DLD1 (cell line): Measurements from ENCODE around the gene MYLK4.

Source experiments
- in situ Hi-C: cut with HindIII; loops from 2 replicates; pipeline ENCODE4 v1.10.0; 2017; ENCODE audit warnings: low sequenced_read_pairs

Gene MYLK4

DNA sequence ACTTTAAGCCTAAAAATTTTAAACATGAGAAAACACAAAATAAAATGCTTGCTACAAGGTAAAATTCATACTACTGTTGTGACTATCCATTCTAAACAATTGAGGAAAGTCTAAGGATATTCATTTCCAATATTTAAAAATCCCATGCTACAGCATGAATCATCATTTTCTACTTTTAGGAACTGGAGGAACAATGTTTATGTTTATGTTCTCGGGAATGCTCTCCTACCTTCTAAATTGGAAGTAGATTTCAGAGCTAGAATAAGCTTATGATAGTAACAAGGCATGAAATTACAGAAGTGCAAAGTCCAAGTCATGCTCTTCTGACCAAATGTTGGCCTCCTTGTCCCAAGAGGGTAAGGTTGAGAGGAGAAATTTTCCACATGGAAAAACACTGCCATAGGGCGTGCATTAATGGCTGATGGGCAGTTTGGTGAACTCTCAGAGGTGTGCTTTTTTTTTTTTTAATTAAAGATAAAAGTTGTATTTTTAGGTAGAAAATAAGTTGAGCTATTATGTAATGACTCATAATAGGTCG, 6.0 kb upstream of the MYLK4 start:
- in situ Hi-C loops = no loop called here

DNA sequence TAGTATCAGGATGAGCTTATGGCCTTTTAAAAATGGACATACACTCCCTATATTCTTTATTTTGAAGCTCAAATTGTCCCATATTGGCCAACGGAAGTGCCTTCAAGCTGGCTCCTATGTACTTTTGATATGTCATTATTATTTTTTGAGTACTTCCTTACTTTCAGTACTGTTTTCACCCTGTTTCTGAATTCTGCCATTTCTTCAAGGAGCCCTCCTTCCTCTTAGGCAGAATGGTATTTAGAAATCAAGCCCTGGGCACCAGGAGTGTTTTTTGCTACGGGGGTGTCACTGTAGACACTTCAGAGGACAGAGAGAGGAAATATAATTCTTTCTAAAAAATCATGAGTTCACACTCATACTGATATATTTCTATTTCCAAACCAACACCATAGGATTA, 5.5 kb upstream of the MYLK4 start:
- in situ Hi-C loops = no loop called here

DNA sequence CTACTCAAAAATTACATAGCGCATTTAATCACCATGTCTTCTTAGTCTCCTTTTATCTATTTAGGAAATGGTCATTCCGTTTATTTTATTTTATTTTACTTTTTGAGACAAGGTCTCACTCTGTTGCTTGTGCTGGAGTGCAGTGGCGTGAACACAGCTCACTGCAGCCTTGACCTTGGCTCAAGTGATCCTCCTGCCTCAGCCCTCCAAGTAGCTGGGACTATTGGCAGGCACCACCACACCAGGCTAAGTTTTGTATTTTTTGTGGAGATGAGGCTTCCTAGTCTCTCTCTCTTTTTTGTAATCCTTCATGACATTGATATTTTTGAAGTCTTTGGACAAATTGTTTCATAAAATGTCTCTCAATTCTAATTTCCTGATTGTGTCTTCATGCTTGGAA, 4.7 kb upstream of the MYLK4 start:
- in situ Hi-C loops = no loop called here

DNA sequence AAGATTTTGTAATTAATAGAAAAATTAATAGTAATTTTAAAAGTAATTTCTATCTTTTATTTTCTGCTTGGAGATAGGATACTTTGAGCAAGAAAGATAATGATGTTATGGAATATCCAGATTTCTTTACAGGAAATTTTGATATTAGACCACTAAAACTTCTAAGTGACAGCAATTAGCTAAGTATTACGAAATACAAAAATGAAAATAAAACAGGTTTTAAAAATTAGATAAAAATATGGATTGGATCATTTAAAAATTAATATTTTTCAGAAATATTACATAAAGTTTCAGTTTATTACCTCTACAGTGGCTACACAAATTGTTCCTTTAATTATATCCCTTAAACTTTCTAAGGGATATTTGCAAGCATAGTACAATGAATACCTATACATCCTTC, 4.2 kb upstream of the MYLK4 start:
- in situ Hi-C loops = no loop called here

DNA sequence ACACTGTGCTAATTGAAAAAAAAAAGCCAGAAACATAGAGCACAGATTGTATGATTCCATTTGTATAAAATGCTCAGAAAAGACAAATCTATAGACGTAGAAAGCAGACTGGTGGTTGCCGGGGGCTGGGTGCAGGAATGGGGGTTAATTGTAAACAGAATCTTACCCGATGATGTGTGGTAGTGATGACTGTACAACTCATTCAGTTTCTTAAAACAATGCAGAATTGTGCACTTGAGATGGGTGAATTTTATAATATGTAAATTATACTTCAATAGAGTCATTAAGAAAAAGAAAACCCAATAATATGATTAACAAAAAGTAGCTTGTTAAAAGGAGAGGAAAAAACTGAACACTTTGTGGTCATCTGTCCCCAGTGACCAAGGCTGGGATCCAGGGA, 3.7 kb upstream of the MYLK4 start:
- in situ Hi-C loops = no loop called here

DNA sequence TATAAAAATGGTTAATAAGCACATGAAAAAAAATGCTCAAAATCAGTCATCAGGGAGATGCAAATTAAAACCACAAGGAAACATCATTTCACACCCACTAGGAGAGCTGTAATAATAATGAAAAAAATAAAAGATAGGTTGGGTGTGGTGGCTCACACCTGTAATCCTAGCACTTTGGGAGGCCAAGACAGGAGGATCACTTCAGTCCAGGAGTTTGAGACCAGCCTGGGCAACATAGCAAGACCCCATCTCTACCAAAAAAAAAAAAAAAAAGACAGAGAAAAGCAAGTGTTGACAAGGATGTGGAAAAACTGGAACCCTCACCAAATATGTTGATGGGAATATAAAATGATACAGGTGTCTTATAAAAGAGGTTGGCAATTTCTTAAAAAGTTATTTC, 3.0 kb upstream of the MYLK4 start:
- in situ Hi-C loops = no loop called here

DNA sequence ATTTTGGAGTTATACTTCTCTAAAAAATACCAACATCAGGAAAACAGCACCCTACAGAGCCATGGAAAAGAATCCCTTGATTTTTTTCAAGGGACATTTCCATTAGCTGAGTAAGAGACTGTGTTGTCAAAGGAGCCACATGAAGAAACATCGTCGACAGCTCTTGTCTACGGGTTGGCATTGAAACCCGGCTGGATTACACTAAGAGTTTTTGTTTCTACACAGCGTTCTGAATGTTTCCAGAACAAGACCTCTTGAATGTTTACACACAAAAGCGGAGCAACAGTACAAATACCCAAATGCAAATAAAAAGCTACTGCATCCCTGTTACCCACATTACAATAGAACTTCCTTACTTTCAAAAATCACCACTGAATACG, 2.4 kb upstream of the MYLK4 start:
- in situ Hi-C loops = no loop called here

DNA sequence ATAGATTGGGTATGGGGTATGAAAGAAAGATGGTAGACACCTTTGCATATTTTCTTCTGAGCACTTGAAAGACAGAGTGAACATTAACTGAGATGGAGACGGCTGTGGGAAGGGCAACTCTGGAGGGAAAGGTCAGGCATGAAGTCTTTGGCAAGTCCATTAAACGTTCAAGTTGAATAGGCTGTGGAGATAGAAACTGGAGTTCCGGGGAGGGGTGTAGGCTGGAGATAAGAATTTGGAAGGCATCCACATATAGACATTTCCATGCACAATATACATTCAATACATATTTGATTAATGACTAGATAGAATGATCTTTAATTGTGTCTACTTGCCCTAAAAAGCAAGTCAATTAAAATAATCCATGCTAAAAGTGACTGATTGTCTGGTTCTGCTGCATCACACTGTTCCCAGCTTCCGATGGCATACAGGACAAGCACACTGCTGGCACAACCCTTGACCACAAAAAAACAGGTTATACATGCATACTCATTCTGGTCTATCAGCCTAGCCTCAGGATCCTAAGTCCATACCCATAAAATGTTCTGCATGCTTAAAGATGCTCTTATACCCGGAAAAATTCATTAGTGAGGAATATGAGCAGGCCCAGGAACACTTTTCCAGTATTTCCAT, 1.9 kb upstream of the MYLK4 start:
- in situ Hi-C loops = no loop called here

DNA sequence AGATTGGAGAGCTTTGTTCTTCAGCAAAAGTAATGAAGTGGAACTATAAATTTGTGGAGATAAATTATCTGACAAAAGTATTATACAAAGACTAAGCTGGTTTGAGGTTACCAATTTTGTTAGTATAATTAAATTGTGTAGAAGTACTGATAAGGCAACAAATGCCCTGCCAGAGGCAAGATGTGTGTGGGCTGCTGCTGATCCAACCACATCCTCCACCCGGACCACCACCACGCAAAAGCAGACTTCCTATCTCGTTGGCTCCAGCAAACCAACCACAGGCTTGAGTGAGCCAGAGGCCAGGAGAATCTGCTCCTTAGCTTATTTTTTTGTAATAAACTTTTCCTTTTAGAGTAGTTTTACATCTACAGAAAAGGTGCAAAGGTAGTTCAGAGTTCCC, 1.1 kb upstream of the MYLK4 start:
- in situ Hi-C loops = no loop called here

DNA sequence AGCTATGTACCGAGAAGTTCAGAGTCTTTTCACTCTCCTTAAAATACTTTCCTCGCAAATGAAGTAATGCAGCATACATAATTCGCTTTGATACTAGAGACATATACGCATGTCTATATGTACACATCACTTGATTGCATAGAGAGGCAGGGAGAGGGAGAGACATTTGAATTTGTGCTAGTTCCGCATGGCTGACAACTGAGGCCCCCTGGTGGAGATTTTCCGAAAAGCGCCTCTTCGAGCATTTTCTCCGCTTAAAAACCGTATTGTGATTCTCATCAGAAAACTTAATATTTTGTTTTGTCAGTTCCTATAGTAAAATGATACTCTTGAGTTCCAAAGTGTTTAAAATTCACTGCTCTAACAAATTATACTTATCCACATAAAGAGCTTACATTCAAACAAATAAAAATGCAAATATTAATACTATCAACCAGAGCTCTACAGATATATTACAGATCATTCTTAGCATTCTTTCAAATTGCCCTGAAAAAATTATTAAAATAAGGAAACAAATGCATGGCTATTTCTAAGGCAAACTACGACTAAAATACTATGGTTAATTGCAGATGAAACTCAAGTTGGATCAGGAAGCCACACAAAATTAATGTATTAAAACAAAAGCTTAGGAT, 637 bp downstream of the MYLK4 start:
- in situ Hi-C loops = no loop called here

DNA sequence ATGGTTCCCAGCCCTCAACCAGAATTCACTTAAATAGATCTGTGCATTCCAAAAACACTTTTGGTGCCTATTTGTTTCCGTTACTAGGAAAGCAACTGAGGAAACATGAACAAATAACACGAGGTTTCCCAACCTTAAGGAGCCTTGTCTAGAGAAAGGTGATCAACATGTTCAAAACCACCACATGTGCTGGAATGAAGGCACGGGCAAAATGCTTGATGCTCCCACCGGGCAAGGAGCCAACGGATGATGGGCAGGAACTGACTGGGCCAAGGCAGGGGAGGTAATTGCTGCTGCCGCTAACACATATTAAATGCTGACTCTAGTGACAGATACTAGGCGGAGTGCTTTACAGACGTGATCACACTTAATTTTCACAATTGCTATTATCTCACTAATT, 2.5 kb downstream of the MYLK4 start:
- in situ Hi-C loops = no loop called here

DNA sequence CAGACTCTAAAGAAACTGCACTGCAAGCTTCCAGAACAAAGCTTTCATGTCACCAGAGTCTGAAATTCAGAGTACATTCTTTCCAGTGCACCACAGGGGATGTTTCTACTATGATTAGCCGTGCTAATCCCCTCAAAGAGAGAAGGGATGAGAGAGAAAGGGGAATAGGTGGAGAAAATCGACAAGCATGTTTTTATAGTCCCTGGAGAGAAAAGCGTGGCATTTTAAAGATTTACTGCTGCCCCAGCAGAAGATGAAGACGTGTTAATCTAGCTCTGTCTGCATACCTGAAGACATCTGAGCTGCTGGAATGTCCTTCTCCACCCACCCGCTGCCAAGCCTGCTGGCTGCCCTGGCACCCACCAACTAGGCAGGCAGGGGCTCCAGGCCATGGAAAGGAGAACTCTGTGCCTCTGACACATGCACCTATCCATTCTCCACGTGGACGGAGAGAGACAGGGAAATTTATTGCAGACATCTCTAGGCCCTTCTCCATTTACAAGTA, 4.1 kb downstream of the MYLK4 start:
- in situ Hi-C loops = no loop called here

DNA sequence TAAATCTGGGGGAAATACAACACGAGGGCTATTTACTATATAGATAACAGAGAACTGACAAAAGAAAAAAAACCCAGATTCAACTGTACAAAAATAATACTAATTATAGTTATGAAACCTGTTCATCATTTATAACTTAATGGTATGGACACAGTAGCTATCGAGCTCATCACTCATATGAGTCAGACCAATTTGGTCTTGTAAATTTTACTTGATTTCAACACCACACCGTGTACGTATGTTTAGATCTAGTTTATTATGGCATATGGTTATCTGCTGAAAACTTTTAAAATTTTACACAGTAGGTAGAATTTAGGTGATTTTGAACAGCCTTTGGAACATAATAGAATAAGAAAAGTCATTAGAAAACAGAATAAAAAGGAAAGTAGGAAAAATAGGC, 5.5 kb downstream of the MYLK4 start:
- in situ Hi-C loops = no loop called here

DNA sequence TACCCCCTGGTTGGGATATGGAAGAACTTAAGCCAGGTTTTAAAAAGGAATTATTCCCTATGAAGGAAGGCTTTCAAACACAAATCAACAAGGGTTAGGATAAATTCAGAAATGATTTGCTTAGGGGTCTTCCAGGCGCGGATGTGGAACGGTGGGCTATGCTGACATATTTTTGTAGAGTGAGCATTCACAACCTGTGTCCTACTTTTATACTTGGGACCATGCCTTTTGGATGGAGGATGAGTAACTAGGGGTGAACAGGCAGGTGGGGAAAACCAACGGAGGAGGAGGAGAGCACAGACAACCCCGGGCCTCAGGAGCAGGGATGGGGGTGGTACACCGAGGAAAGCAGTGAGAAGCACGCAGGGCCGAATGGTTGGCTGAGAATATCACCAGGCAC, 5.9 kb downstream of the MYLK4 start:
- in situ Hi-C loops = no loop called here

DNA sequence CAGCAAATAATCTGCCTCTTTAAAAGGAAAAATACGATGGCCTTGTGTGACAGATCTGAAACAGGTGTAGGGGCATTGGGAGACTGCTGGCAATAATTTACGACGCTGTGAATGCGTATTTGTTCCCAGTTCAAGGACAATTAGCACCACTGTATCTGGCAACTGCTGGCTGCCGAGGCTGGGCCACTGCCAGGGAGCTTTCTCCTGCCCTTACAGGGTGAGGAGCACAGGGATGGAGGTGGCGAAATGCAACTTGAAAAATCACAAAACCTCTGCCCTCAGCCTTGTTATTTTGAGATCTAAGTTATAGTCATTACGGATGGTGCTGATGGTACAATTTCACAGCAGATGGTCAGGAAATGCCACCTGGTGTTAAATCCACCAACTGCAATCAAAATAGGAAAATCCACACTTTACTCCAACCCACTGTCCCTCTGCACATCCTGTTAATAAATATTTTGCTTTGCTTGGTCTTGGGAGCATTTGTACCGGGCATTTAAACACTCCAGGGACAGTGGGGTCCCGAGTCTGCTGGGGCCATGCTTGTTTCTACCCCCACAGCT, 6.4 kb downstream of the MYLK4 start:
- in situ Hi-C loops = no loop called here

DNA sequence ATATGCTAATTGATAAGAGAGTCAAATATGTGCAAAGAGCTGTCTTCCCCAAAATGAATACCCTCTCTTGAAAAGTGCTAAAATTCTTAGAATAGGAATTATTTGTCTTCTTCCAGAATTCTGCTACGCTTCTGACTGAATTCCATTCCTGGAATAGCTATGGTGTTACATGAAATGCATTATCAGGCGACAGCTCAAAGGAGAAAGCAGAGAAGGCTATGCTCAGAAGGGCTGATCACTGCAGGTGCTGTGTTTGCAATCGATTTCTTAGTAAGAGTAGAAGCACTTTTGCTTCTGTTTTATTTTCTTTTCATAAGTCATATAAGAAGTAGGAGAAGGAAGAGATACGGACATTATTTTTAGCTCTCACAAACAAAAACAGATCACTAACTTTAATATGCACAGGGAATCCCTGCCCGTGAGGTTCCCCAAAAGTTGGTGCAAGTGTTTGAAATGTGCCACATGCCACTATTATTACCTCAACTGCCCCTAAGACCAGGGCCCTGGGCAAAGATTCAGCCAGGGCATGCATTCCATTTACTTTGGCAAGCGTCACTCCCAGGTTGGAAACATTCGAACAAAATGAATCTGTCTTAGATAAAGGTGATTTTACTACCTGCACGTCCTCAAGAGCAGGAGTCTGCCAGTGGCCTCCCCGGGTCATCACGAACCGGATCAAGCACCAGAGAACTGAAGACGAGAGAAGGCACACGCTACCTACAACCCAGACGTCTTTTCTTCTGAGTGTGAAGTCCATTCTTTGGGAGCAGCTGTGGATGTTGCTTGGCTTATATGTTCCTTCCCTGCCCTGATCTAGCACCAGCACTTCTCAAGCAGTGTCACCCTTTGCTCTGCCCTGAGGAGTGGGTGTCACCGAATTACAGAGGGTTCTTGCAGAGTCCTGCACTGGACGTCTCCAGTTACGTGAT, 7.2 kb downstream of the MYLK4 start:
- in situ Hi-C loops = no loop called here

DNA sequence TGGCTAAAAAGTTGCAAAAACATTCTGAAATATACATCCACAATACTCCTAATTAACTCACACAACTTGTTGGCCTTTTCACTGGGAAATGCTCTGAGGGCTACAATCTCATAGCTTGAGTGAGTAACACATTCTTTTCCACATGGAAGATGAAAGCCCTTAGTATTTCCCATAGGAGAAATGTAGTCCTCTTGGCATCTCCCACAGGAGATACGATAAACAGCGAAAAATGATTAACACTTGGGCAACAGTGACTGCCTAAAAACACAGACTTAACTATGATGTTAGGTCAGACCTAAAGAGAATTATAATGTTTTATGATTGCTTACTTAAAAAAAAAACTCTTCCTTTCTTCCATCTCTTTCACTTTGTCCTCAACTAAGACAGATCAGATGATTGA, 9.0 kb downstream of the MYLK4 start:
- in situ Hi-C loops = no loop called here

DNA sequence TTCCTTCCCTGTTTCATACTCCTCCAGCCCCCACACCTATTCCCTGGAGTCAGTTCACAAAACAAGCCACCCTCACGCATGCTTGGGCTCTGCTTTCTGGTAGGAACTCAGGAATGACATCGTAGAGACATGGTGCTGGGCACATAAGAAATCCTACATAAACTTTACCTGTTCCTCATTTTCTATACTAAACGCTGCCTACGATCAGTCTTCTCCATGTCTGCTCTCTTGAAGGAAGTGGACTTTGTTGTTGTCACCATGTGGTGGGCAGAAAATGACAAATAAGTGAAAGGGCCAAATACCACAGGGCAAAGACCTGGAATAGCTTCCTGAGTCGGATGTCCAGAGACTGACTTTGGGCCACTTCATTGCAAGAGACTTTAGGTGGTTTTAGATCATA, 10.1 kb downstream of the MYLK4 start:
- in situ Hi-C loops = no loop called here

DNA sequence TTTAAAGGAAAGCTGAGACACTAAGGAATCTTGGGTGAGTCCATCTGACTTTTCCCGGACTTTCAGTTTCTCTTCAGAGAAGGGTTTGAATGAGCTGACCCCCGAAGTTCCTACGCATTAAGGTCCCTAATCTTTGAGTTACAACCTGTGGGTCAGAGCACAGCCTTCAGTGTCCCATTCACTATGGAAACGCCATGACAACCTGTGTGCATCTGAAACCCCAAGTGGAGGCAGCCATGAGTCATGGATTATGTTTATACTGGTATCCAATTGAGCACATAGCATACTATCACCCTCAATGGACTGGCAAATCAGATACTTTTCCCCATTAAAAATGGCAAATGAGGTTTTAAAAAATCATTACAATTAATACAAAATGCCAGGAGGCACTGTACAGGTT, 11.4 kb downstream of the MYLK4 start:
- in situ Hi-C loops = no loop called here

DNA sequence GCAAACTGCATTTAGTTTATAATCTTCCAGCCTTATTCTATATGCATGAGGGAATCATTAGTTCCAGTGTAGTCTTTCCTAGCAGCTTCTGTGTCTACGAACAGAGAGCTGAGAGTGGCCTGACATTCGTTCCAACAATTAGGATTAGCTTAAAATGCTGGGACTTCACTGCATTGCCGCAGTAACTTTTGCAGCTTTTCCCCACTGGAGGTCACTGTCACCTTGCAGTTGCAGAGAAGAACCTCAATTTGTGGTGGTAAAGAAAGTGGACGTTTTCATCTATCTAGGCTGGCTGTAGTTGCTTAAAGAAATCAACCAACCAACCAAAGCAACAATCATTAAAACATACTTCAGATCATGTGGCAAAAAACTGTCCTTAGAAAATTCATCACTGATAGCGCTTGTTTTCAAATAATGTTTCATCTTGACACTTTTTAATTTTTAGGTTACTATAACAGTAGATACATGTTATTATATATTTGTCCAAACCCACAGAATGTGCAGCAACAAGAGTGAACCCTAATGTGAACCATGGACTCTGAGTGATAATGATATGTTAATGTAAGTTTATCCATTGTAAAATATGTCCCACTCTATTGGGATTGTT, 12.2 kb downstream of the MYLK4 start:
- in situ Hi-C loops = no loop called here

DNA sequence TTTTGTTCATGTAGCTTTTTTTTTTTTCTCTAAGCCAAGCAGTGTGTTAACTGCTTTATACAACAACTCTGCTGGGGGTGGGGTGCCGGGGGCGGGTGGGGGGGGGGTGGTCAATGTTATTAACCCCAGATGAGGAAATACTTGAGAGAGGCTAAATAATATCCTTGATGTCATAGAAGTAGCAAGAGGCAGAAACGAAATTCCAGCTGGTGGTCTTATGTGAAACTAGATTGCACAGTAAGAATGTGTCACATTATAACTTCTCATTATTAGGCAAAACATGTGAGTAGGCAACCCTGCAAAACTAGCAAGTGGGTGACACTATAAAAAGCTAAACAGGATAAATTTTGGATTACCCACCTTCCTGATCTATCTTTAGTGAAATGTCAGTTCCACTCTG, 12.8 kb downstream of the MYLK4 start:
- in situ Hi-C loops = no loop called here
